Measurements from ENCODE around the gene OTUD1.

The OTUD1 gene

GRCh38 chr10:23422003-23422411 is 16.9 kb upstream of the OTUD1 start:
- no peak for DNase-seq (ENCODE audit: low read depth in 2 of 2)

GRCh38 chr10:23432166-23432565 is 6.7 kb upstream of the OTUD1 start:
- DNase-seq (ENCODE audit: low read depth in 2 of 2): no peak

GRCh38 chr10:23432639-23433038 is 6.2 kb upstream of the OTUD1 start:
- no peak for DNase-seq (ENCODE audit: low read depth in 2 of 2)

GRCh38 chr10:23433701-23434100 is 5.2 kb upstream of the OTUD1 start:
- no peak for DNase-seq (ENCODE audit: low read depth in 2 of 2)

GRCh38 chr10:23435378-23435777 is 3.5 kb upstream of the OTUD1 start:
- DNase-seq (ENCODE audit: low read depth in 2 of 2): no peak

GRCh38 chr10:23436983-23437382 is 1.9 kb upstream of the OTUD1 start:
- no peak for DNase-seq (ENCODE audit: low read depth in 2 of 2)

GRCh38 chr10:23437963-23438546 is 820 bp upstream of the OTUD1 start:
- DNase-seq (ENCODE audit: low read depth in 2 of 2): no peak

GRCh38 chr10:23439452-23439960 is 631 bp downstream of the OTUD1 start:
- no peak for DNase-seq (ENCODE audit: low read depth in 2 of 2)

GRCh38 chr10:23439961-23440889 is 1.4 kb downstream of the OTUD1 start:
- no peak for DNase-seq (ENCODE audit: low read depth in 2 of 2)

GRCh38 chr10:23441251-23441650 is 2.4 kb downstream of the OTUD1 start:
- DNase-seq (ENCODE audit: low read depth in 2 of 2): no peak

- DNase-seq (ENCODE audit: low read depth in 2 of 2): no peak
These were observed 4.1 kb downstream of the OTUD1 start for GRCh38 chr10:23442936-23443335.

GRCh38 chr10:23445591-23445990 is 6.7 kb downstream of the OTUD1 start:
- DNase-seq (ENCODE audit: low read depth in 2 of 2): no peak

GRCh38 chr10:23448323-23448722 is 9.4 kb downstream of the OTUD1 start:
- DNase-seq (ENCODE audit: low read depth in 2 of 2): no peak

- no peak for DNase-seq (ENCODE audit: low read depth in 2 of 2)
These were observed 10.1 kb downstream of the OTUD1 start for GRCh38 chr10:23448802-23449570.

- DNase-seq (ENCODE audit: low read depth in 2 of 2): no peak
These were observed 13.3 kb downstream of the OTUD1 start for GRCh38 chr10:23452033-23452655.

GRCh38 chr10:23453465-23453864 is 14.6 kb downstream of the OTUD1 start:
- no peak for DNase-seq (ENCODE audit: low read depth in 2 of 2)

- DNase-seq (ENCODE audit: low read depth in 2 of 2): no peak
These were observed 18.9 kb downstream of the OTUD1 start for GRCh38 chr10:23457632-23458417.

GRCh38 chr10:23459308-23459939 is 20.5 kb downstream of the OTUD1 start:
- DNase-seq (ENCODE audit: low read depth in 2 of 2): no peak

- no peak for DNase-seq (ENCODE audit: low read depth in 2 of 2)
These were observed 22.7 kb downstream of the OTUD1 start for GRCh38 chr10:23461557-23461956.

- no peak for DNase-seq (ENCODE audit: low read depth in 2 of 2)
These were observed 28.1 kb downstream of the OTUD1 start for GRCh38 chr10:23467012-23467411.

- DNase-seq (ENCODE audit: low read depth in 2 of 2): no peak
These were observed 28.7 kb downstream of the OTUD1 start for GRCh38 chr10:23467548-23467947.

Measured in stimulated activated CD4-positive, alpha-beta T cell treated with anti-CD3 and anti-CD28 coated beads, Interleukin-1b, Interleukin-23, amount 100 ng/mL, for 1 hour (primary cell).